Lung (tissue), 12 donors: ENCODE measurements around the gene ATXN2. TPM values are rescaled to one million over a fixed set of nuclear protein-coding genes. Genes with fewer than 3 reads are reported as not detected.
A peak's percentile ranks its signal among the peaks of the same experiment; 100 is the strongest.

Experiments used
- ATAC-seq: fragments of 200-7000 bp; cut with Tn5 transposase; one replicate; pipeline ENCODE4 v1.9.1; 2020; ENCODE audit warnings: moderate number of reproducible peaks; ENCODE audit not compliant: insufficient read depth, low FRiP score
- DNase-seq, 3 donors: peaks; one replicate each; pipeline ENCODE4 v3.0.0-alpha.2; 2013 to 2017
- H3K27ac ChIP-seq, 2 donors: one replicate each; pipeline ENCODE4 v1.5.1; 2013; ENCODE audit warnings: mild to moderate bottlenecking in 2 of 2, moderate library complexity in 2 of 2, control low read depth in 1 of 2, inconsistent platforms in 1 of 2, low read depth in 1 of 2, low read length in 1 of 2
- H3K27me3 ChIP-seq, 3 donors: one replicate each; pipeline ENCODE4 v1.5.1; 2013; ENCODE audit warnings: low read length in 2 of 3; ENCODE audit not compliant: control insufficient read depth in 3 of 3, insufficient read depth in 3 of 3
- H3K36me3 ChIP-seq, 4 donors: one replicate each; pipeline ENCODE4 v1.5.1; 2013; ENCODE audit warnings: low read length in 4 of 4, mild to moderate bottlenecking in 1 of 4, moderate library complexity in 1 of 4; ENCODE audit not compliant: control insufficient read depth in 4 of 4, insufficient read depth in 4 of 4
- H3K4me1 ChIP-seq, 5 donors: one replicate each; pipeline ENCODE4 v1.5.1; 2013; ENCODE audit warnings: low read length in 5 of 5, mild to moderate bottlenecking in 2 of 5, moderate library complexity in 1 of 5; ENCODE audit not compliant: control insufficient read depth in 5 of 5, insufficient read depth in 5 of 5
- H3K4me3 ChIP-seq: one replicate; pipeline ENCODE4 v1.5.1; 2013; ENCODE audit warnings: mild to moderate bottlenecking, control low read depth, moderate library complexity
- H3K9ac ChIP-seq, 2 donors: one replicate each; pipeline ENCODE4 v1.5.1; 2013; ENCODE audit warnings: low read length in 2 of 2, control low read depth in 1 of 2; ENCODE audit not compliant: insufficient read depth in 1 of 2
- H3K9me3 ChIP-seq, 4 donors: one replicate each; pipeline ENCODE4 v1.5.1; 2013; ENCODE audit warnings: low read length in 3 of 4, mild to moderate bottlenecking in 1 of 4, moderate library complexity in 1 of 4; ENCODE audit not compliant: control insufficient read depth in 4 of 4, insufficient read depth in 3 of 4
- WGBS, 2 donors: extraction: QIAGEN DNeasy Blood & Tissue Kit; methylation state at CpG; one replicate each; pipeline ENCODE4 v1.1.7; 2013; 5-methylcytosine and 5-hydroxymethylcytosine counted together
- polyA plus RNA-seq, 2 donors: library from polyadenylated mRNA; stranded (reverse); fragments of 200-250 nt; gene quantifications; one replicate each; pipeline ENCODE4 v1.2.1, GENCODE V29; 2013
- total RNA-seq, 2 donors: library from RNA; depleted of rRNA in 1 of 2; stranded (reverse); fragments of >200 nt in 1 of 2; gene quantifications; one replicate each; pipeline ENCODE4 v1.2.1, GENCODE V29; 2014 to 2021
- TF ChIP-seq, protein P1 (sequence below): IDR thresholded peaks from 2 replicates; pipeline ENCODE4 v1.5.1; 2012; ENCODE audit warnings: mild to moderate bottlenecking; ENCODE audit errors: control extremely low read depth, extremely low read depth
- donor health status: control.
- donor health status: control.
- donor health status: Bipolar disorder and iron deficiency.
- donor health status: healthy.
- donor health status: DM: yes; HTN: yes; CAD: no.

Gene ATXN2
- total and polyA plus RNA-seq, 4 donors: 18.0 to 100 (median 43.5) TPM

DNA sequence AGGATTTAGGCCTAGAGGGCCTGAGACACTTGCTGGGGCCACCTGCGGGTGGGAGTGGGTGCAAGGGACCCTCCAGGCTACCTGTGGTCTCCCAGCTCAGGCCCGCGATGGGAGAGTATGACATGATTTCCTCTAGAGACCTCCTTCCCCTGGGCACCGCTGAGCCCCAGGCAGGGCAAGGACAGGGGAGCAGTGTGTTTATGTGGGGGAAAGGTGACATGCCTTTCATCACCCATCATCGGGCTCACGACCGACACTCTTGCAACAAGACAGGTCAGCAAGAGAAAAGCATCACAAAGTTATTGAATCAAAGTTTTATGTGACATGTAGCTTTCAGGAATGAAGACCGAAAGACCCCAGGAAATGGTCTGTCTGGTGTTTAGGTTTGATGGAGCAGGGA, 173.5 kb downstream of the ATXN2 start:
- TF ChIP-seq, protein P1, sequence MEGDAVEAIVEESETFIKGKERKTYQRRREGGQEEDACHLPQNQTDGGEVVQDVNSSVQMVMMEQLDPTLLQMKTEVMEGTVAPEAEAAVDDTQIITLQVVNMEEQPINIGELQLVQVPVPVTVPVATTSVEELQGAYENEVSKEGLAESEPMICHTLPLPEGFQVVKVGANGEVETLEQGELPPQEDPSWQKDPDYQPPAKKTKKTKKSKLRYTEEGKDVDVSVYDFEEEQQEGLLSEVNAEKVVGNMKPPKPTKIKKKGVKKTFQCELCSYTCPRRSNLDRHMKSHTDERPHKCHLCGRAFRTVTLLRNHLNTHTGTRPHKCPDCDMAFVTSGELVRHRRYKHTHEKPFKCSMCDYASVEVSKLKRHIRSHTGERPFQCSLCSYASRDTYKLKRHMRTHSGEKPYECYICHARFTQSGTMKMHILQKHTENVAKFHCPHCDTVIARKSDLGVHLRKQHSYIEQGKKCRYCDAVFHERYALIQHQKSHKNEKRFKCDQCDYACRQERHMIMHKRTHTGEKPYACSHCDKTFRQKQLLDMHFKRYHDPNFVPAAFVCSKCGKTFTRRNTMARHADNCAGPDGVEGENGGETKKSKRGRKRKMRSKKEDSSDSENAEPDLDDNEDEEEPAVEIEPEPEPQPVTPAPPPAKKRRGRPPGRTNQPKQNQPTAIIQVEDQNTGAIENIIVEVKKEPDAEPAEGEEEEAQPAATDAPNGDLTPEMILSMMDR: no peak
- no peak for ATAC-seq
- no peaks in the 10 kb centered on the region for H3K9me3 ChIP-seq
- no peak for DNase-seq
- H3K36me3 ChIP-seq: peaks cover 0 to 14% (median 1%) of the 10 kb centered on the region in 4 donors
- no peak overlapping the region for H3K4me3 ChIP-seq
- peak overlapping the region; percentile 20 to 82 for H3K27ac ChIP-seq
- H3K4me1 ChIP-seq: peaks cover 0 to 42% (median 0%) of the 10 kb centered on the region in 5 donors
- H3K9ac ChIP-seq: no peak overlapping the region
- no peaks in the 10 kb centered on the region for H3K27me3 ChIP-seq
- WGBS, 2 donors: 45 to 55% methylated on average over 8 of the region's 8 CpGs

DNA sequence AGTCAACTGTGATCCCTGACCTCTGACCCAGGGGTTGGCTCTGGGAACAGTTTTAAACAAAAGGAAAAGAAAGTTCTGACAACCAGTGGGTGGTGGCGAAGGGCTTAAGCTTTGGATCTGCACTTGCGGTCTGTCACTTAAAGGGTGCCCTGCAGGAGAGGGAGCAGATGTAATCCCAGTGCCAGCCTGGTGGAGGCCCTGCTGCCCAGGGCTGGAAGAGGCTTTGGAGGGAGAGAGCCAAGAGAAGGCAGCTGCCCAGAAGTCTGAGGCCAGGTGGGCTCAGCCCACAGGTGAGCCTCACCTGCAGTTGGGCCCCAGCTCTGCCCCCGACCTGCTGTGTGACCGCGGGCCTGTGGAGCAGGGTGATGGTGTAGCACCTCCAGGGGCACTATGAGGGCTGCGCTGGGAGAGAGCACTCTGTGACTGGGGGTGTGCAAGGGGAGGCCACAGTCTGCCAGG, 174.3 kb downstream of the ATXN2 start:
- no peak overlapping the region for H3K4me3 ChIP-seq
- no peak overlapping the region for H3K9ac ChIP-seq
- WGBS, 2 donors: 91 to 92% methylated on average over 6 of the region's 6 CpGs
- TF ChIP-seq, protein P1: no peak
- no peaks in the 10 kb centered on the region for H3K9me3 ChIP-seq
- no peak for ATAC-seq
- DNase-seq: no peak
- peaks cover 0 to 35% (median 0%) of the 10 kb centered on the region in 5 donors for H3K4me1 ChIP-seq
- H3K36me3 ChIP-seq: peaks cover 0 to 20% (median 1%) of the 10 kb centered on the region in 4 donors
- peak overlapping the region; percentile 69 to 82 for H3K27ac ChIP-seq
- no peaks in the 10 kb centered on the region for H3K27me3 ChIP-seq

DNA sequence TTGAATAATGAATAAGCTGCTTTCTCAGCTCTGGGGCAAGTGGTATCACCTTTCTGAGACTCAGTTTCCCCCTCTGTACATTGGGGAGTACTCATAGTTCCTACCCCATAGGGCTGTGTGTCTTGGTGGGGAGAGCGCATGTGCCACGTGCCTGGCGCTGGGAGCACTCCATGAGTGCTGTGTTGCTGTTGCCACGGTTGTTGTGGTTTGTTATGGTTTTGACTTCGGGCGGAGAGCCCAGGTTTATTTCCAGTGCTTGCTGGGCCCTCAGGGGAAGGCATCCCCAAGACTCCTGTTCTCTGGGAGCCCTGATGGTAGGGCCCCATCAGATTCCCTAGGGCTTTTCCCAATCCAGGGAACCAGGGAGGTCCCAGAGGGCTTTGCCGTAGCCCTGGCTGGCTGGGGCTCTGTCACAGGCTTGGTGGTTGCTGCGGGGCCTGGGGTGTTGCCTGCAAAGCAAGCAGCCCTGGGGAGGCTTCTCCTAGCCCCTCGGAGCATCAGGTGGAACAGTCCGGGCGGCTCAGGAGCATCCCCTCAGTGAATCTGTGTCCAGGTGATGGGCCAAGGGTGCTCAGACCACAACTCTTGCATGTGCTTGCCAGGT, 174.8 kb downstream of the ATXN2 start:
- Histone ChIP-seq H3K4me3 (no peak overlapping the region), H3K9me3 (no peaks in the 10 kb centered on the region), H3K27ac (peak overlapping the region; percentile 6 to 82), H3K4me1 (peaks cover 0 to 33% (median 0%) of the 10 kb centered on the region in 5 donors), H3K9ac (no peak overlapping the region), H3K27me3 (no peaks in the 10 kb centered on the region), H3K36me3 (peaks cover 0 to 23% (median 1%) of the 10 kb centered on the region in 4 donors)
- no peak for ATAC-seq
- TF ChIP-seq, protein P1: no peak
- 77 to 81% methylated on average over 11 of the region's 11 CpGs for WGBS, 2 donors
- no peak for DNase-seq
